GM12878 (cell line): ENCODE measurements around the gene NAA35. TPM values are rescaled to one million over a fixed set of nuclear protein-coding genes. Genes with fewer than 3 reads are reported as not detected.

Experiments used
- ATAC-seq: fragments of 200-7000 bp; cut with Tn5 transposase; 3 replicates; pipeline ENCODE4 v1.9.1; 2020; ENCODE audit warnings: mild to moderate bottlenecking, moderate library complexity
- BruUV-seq: library from RNA; stranded (reverse); fragments of 400-500 nt; replicated peaks from 2 replicates; lab custom pipeline; 2021; lab: Mats Ljungman, UMichigan
- CTCF ChIA-PET: fragments of 300-600 bp; sonication (Branson Sonifier 250); formaldehyde crosslinking; extraction: SDS; loops from one replicate; lab custom pipeline; 2021; ENCODE audit warnings: inconsistent platforms; lab: Yijun Ruan, JAX
- POLR2A ChIA-PET: fragments of 350-600 bp; formaldehyde crosslinking; extraction: SDS; loops from one replicate; lab custom pipeline; 2021; ENCODE audit warnings: inconsistent platforms; lab: Charles Lee
- RAD21 ChIA-PET: fragments of 300-600 bp; sonication (Branson Sonifier 250); formaldehyde crosslinking; loops from one replicate; lab custom pipeline; 2023; ENCODE audit warnings: antibody characterized with exemption; ENCODE audit not compliant: unreplicated experiment; lab: Charles Lee
- SMC1A ChIA-PET: fragments of 300-600 bp; sonication (Branson Sonifier 250); formaldehyde crosslinking; loops from one replicate; lab custom pipeline; 2023; ENCODE audit not compliant: unreplicated experiment, uncharacterized antibody; lab: Charles Lee
- DNase-seq: peaks from one replicate; pipeline ENCODE4 v3.0.0-alpha.2; 2011; ENCODE audit warnings: low read depth, low spot score
- FAIRE-seq: peaks from 3 replicates; lab custom pipeline; 2011; peaks lifted over from hg19 to GRCh38; lab: Jason Lieb, UNC
- H2AFZ ChIP-seq: 2 replicates; pipeline ENCODE4 v1.6.0; 2011; ENCODE audit warnings: low read depth, low read length, control low read depth; ENCODE audit not compliant: control insufficient read depth
- H3K27ac ChIP-seq: 2 replicates; pipeline ENCODE4 v1.5.1; 2011; ENCODE audit warnings: control low read depth; ENCODE audit not compliant: control insufficient read depth, insufficient read depth
- H3K27me3 ChIP-seq, 2 experiments: replicated peaks in 1 of 2; 2 replicates each; pipeline versions ENCODE4 v1.6.0 to v1.6.1; 2011; ENCODE audit warnings: low read length in 1 of 2; ENCODE audit not compliant: control insufficient read depth in 2 of 2, insufficient read depth in 2 of 2
- H3K36me3 ChIP-seq, 2 experiments: 2 replicates each; pipeline ENCODE4 v1.5.1; 2011; ENCODE audit warnings: low read length in 1 of 2; ENCODE audit not compliant: control insufficient read depth in 2 of 2, insufficient read depth in 2 of 2
- H3K4me1 ChIP-seq: 2 replicates; pipeline ENCODE4 v1.6.1; 2011; ENCODE audit warnings: mild to moderate bottlenecking, low read length, moderate library complexity, mixed read lengths; ENCODE audit not compliant: control insufficient read depth, insufficient read depth
- H3K4me2 ChIP-seq: 2 replicates; pipeline ENCODE4 v1.6.0; 2011; ENCODE audit warnings: control low read depth; ENCODE audit not compliant: control insufficient read depth, insufficient read depth
- H3K4me3 ChIP-seq: fragments of 200-600 bp; sonication (generic); 2 replicates; pipeline ENCODE4 v1.5.1; 2016
- H3K79me2 ChIP-seq: 2 replicates; pipeline ENCODE4 v1.6.0; 2011; ENCODE audit warnings: low read length; ENCODE audit not compliant: control insufficient read depth, insufficient read depth
- H3K9ac ChIP-seq: 2 replicates; pipeline ENCODE4 v1.8.0; 2011; ENCODE audit warnings: low read length, control low read depth, mixed read lengths; ENCODE audit not compliant: control insufficient read depth, insufficient read depth
- H3K9me3 ChIP-seq: replicated peaks from 3 replicates; pipeline ENCODE4 v1.5.1; 2011; ENCODE audit warnings: mild to moderate bottlenecking, low read length; ENCODE audit not compliant: control insufficient read depth, insufficient read depth
- H4K20me1 ChIP-seq: 2 replicates; pipeline ENCODE4 v1.6.0; 2011; ENCODE audit not compliant: control insufficient read depth, insufficient read depth
- CBFB ChIP-seq: IDR thresholded peaks from 2 replicates; pipeline ENCODE4 v1.6.1; 2016; ENCODE audit warnings: antibody characterized with exemption, low read depth
- EP300 ChIP-seq, 2 experiments: fragments of 150-350 bp in 1 of 2; IDR thresholded peaks; 2 replicates each; pipeline ENCODE4 v1.6.1; 2011 to 2012; ENCODE audit warnings: low read depth in 2 of 2, low read length in 2 of 2, borderline replicate concordance in 1 of 2, improper control_type of control experiment in 1 of 2, inconsistent platforms in 1 of 2; ENCODE audit not compliant: control insufficient read depth in 1 of 2
- EZH2 ChIP-seq: IDR thresholded peaks from 2 replicates; pipeline ENCODE4 v1.6.1; 2012; ENCODE audit warnings: low read depth, mild to moderate bottlenecking, control low read depth, inconsistent platforms, low read length, borderline replicate concordance; ENCODE audit not compliant: control insufficient read depth
- JUND ChIP-seq: IDR thresholded peaks from 2 replicates; pipeline ENCODE4 v1.6.1; 2012; ENCODE audit warnings: low read depth, mild to moderate bottlenecking, low read length, improper control_type of control experiment, moderate library complexity
- PAX8 ChIP-seq: fragments of 450-650 bp; IDR thresholded peaks from 2 replicates; pipeline ENCODE4 v1.6.1; 2017; ENCODE audit warnings: mild to moderate bottlenecking, moderate library complexity
- RBBP5 ChIP-seq: fragments of 200-600 bp; sonication (generic); conservative IDR thresholded peaks from 2 replicates; pipeline ENCODE4 v1.6.1; 2016
- STAT1 ChIP-seq: fragments of 450-650 bp; conservative IDR thresholded peaks from 2 replicates; pipeline ENCODE4 v1.6.1; 2014; ENCODE audit warnings: antibody characterized with exemption, mild to moderate bottlenecking
- TAF1 ChIP-seq: IDR thresholded peaks from 2 replicates; pipeline ENCODE4 v1.6.1; 2011; ENCODE audit warnings: mild to moderate bottlenecking, low read depth, low read length, borderline replicate concordance
- ZBED1 ChIP-seq: IDR thresholded peaks from 2 replicates; pipeline ENCODE4 v1.6.1; 2016; ENCODE audit warnings: borderline replicate concordance
- WGBS: methylation state at CpG from one replicate; pipeline ENCODE4 v1.1.6; 2016; ENCODE audit warnings: low lambda C conversion rate; ENCODE audit not compliant: insufficient replicate concordance, insufficient coverage; ENCODE audit errors: missing lambda C conversion rate; 5-methylcytosine and 5-hydroxymethylcytosine counted together
- in situ Hi-C: fragments of 300-500 bp; cut with MboI; formaldehyde crosslinking; loops from 9 replicates; pipeline ENCODE4 v1.14.3; 2018; ENCODE audit warnings: mixed read lengths
- intact Hi-C: fragments of 100-400 bp; cut with micrococcal nuclease; formaldehyde crosslinking; loops from one replicate; pipeline ENCODE4 v1.14.2; 2022; ENCODE audit not compliant: unreplicated experiment
- polyA plus RNA-seq, 11 experiments: library from polyadenylated mRNA; depleted of rRNA in 4 of 11; unstranded in 6 of 11; stranded (reverse) in 5 of 11; fragments of >200 nt; fragmentation: Nextera tagmentation in 4 of 11; fragmentation: Illumina TruSeq in 1 of 11; extraction: Ambion mirVana in 4 of 11; extraction: Trizol in 1 of 11; gene quantifications; 1 replicate in 1 of 11; 2 replicates in 10 of 11; pipeline versions ENCODE4 v1.2.1 to v1.2.3, GENCODE V29; 2011 to 2016; ENCODE audit warnings: inconsistent platforms in 2 of 11, missing spikeins in 2 of 11, low read depth in 1 of 11
- total RNA-seq, 4 experiments: library from RNA; depleted of rRNA in 3 of 4; stranded (reverse); fragments of >200 nt in 3 of 4; fragmentation: Illumina TruSeq in 1 of 4; extraction: Trizol in 1 of 4; gene quantifications; 2 replicates each; pipeline versions ENCODE4 v1.2.1 to v1.2.3, GENCODE V29; 2013 to 2021

Gene NAA35
- total and polyA plus RNA-seq, 10 of the 15 experiments (the other 5 are each of a cell fraction or from before 2014, with no cell fraction given) = 15.5 to 38.0 (median 26.9) TPM

DNA sequence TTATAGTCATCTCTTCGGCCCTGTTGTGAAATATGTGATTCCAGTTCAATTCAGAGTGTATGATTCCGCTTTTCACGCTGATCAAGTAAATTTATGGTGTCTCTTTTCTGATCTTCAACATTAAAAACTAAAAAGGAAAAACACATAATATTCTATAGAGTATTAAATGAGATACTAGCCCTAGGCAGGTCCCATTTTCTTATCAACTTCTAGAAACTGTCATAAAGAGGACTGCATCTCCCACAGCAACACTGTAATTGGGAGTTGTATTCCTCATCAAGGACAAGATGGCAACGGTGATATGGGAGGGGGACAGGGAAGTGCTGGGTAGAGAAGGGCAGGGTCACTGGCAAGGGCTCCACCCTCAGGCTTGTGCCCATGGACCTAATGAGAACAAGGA lies 86.8 kb downstream of the NAA35 start:
- ChIA-PET POLR2A (no interaction called here), CTCF (no interaction called here), SMC1A (no interaction called here), RAD21 (no interaction called here)
- ATAC-seq = no peak
- no peak overlapping the region for H2AFZ ChIP-seq
- no peak for DNase-seq
- intact Hi-C loops = no loop called here
- H3K9me3 ChIP-seq = no peaks in the 10 kb centered on the region
- no peak for FAIRE-seq
- H3K4me1 ChIP-seq = no peaks in the 10 kb centered on the region
- H3K36me3 ChIP-seq = peaks cover 2 to 10% of the 10 kb centered on the region in 2 experiments
- BruUV-seq = no TSS peak
- H3K4me2 ChIP-seq = no peak overlapping the region
- in situ Hi-C loops = no loop called here
- H3K4me3 ChIP-seq = no peak overlapping the region
- H4K20me1 ChIP-seq = no peaks in the 10 kb centered on the region
- no peaks in the 10 kb centered on the region for H3K27me3 ChIP-seq
- H3K27ac ChIP-seq = no peak overlapping the region
- 99% methylated on average over 4 of the region's 4 CpGs for WGBS
- TF ChIP-seq PAX8 (no peak), JUND (no peak), EP300 (IDR thresholded peaks at IDR 0.05; ENCODE audit: borderline replicate concordance in 1 of 2, control insufficient read depth in 1 of 2, low read depth in 2 of 2, low read length in 2 of 2) (no peak), ZBED1 (no peak), EZH2 (no peak), TAF1 (no peak), RBBP5 (no peak), CBFB (no peak), STAT1 (no peak)
- H3K79me2 ChIP-seq = no peaks in the 10 kb centered on the region
- H3K9ac ChIP-seq = no peak overlapping the region
